ENCODE measurements around the gene GPNMB. TPM values are rescaled to one million over a fixed set of nuclear protein-coding genes. Genes with fewer than 3 reads are reported as not detected.

Gene GPNMB
- total and polyA plus RNA-seq, 2 of the 13 experiments (the other 11 are each of a cell fraction or from before 2014, with no cell fraction given): 1.1 to 1.6 TPM

DNA sequence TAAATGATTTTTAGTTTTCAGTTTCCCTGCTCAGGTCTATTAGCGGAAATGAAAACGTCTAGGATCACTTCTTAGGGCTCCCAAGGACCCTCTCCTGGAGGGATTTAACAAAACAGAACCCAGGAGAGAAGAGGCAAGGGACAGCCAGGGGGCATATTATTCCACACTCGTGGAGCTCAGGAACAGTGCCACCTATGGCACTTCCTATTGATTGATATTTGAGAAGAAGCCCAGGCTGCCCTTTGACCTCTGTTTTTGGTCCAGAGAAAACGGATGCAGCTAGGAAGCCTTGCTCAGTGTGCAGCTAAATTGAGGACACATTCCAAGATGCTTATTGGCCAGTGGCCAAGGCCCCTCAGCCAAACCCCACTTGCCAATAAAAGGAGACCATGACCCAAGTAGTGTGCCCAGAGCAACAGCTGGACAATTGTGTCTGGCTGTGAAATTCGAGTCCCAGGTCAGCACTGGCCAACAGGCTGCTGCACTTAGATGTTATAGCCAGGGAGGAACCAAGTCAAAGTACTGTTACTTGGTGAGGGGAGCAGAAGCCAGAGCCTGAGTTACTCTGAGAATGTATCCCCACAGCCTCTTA is 24.0 kb upstream of the GPNMB start:
- no peak for TF ChIP-seq KLF6 (CRISPR knock-in tag; IDR thresholded peaks at IDR 0.05)
- no peak for TF ChIP-seq MYPOP (CRISPR knock-in tag; IDR thresholded peaks at IDR 0.05)
- TF ChIP-seq, protein P1, sequence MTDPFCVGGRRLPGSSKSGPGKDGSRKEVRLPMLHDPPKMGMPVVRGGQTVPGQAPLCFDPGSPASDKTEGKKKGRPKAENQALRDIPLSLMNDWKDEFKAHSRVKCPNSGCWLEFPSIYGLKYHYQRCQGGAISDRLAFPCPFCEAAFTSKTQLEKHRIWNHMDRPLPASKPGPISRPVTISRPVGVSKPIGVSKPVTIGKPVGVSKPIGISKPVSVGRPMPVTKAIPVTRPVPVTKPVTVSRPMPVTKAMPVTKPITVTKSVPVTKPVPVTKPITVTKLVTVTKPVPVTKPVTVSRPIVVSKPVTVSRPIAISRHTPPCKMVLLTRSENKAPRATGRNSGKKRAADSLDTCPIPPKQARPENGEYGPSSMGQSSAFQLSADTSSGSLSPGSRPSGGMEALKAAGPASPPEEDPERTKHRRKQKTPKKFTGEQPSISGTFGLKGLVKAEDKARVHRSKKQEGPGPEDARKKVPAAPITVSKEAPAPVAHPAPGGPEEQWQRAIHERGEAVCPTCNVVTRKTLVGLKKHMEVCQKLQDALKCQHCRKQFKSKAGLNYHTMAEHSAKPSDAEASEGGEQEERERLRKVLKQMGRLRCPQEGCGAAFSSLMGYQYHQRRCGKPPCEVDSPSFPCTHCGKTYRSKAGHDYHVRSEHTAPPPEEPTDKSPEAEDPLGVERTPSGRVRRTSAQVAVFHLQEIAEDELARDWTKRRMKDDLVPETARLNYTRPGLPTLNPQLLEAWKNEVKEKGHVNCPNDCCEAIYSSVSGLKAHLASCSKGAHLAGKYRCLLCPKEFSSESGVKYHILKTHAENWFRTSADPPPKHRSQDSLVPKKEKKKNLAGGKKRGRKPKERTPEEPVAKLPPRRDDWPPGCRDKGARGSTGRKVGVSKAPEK (CRISPR knock-in tag; IDR thresholded peaks at IDR 0.05; ENCODE audit: borderline replicate concordance): no peak
- TF ChIP-seq ZNF777 (CRISPR knock-in tag; IDR thresholded peaks at IDR 0.05): no peak
- no peak for TF ChIP-seq HOXA9 (CRISPR knock-in tag; IDR thresholded peaks at IDR 0.05; ENCODE audit: borderline replicate concordance)
- no peak for TF ChIP-seq ZNF780A (CRISPR knock-in tag; IDR thresholded peaks at IDR 0.05)
- peak; percentile 80; the same call in 1 of the 2 replicates for TF ChIP-seq SIX1 (CRISPR knock-in tag; IDR thresholded peaks at IDR 0.05; ENCODE audit: borderline replicate concordance)
- no peak for TF ChIP-seq RBM22 (optimal IDR thresholded peaks at IDR 0.05; ENCODE audit: low read length)
- TF ChIP-seq NR2F1 (CRISPR knock-in tag; IDR thresholded peaks at IDR 0.05): peak; percentile 12 to 50; a peak in 2 of 4 replicates
- no peak for TF ChIP-seq BRD4 (CRISPR knock-in tag; IDR thresholded peaks at IDR 0.05)
- TF ChIP-seq, protein P2, sequence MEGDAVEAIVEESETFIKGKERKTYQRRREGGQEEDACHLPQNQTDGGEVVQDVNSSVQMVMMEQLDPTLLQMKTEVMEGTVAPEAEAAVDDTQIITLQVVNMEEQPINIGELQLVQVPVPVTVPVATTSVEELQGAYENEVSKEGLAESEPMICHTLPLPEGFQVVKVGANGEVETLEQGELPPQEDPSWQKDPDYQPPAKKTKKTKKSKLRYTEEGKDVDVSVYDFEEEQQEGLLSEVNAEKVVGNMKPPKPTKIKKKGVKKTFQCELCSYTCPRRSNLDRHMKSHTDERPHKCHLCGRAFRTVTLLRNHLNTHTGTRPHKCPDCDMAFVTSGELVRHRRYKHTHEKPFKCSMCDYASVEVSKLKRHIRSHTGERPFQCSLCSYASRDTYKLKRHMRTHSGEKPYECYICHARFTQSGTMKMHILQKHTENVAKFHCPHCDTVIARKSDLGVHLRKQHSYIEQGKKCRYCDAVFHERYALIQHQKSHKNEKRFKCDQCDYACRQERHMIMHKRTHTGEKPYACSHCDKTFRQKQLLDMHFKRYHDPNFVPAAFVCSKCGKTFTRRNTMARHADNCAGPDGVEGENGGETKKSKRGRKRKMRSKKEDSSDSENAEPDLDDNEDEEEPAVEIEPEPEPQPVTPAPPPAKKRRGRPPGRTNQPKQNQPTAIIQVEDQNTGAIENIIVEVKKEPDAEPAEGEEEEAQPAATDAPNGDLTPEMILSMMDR (CRISPR knock-in tag; IDR thresholded peaks at IDR 0.05): peak; percentile 30
- 0 out of 2 replicates have a peak, but pooled peaks have one; percentile 51 for TF ChIP-seq NR2C2 (CRISPR knock-in tag; IDR thresholded peaks at IDR 0.05; ENCODE audit: borderline replicate concordance)
- no peak for TF ChIP-seq EED (CRISPR knock-in tag; IDR thresholded peaks at IDR 0.05)
- TF ChIP-seq NR2F6 (IDR thresholded peaks at IDR 0.05): peak; percentile 67
- TF ChIP-seq NR2F6 (CRISPR knock-in tag; IDR thresholded peaks at IDR 0.05): peak; percentile 68; the same call in 1 of the 2 replicates
- TF ChIP-seq SIX4 (CRISPR knock-in tag; IDR thresholded peaks at IDR 0.05): peak; percentile 62; the same call in 1 of the 2 replicates
- BruUV-seq (replicated peaks): no TSS peak
- POLR2A ChIA-PET: no interaction called here

More for the DNA sequence above, 24.0 kb upstream of the GPNMB start:
- DNase-seq (ENCODE audit: low spot score) (peak; percentile 5), ATAC-seq (peak; percentile 69), FAIRE-seq (no peak)
- WGBS (ENCODE audit: low lambda C conversion rate): 10% methylated on average over 5 of the region's 5 CpGs
- in situ Hi-C loops (cut with HindIII; ENCODE audit: extremely low pct_ligation_motif_present, low pct_unique_long_range_greater_than_20kb): no loop called here
- H3K4me2 ChIP-seq (ENCODE audit: low read depth, low read length): no peak overlapping the region
- H4K20me1 ChIP-seq (ENCODE audit: insufficient read depth, low read length): no peaks in the 10 kb centered on the region
- H3K9ac ChIP-seq (ENCODE audit: insufficient read depth, low read depth, low read length): no peak overlapping the region
- CTCF ChIA-PET (ENCODE audit: low intra/inter-chr PET ratio, low total read pairs): no interaction called here
- no peak overlapping the region for H2AFZ ChIP-seq (ENCODE audit: low read length)
- no peaks in the 10 kb centered on the region for H3K36me3 ChIP-seq (replicated peaks in 1 of 2; ENCODE audit: control insufficient read depth in 1 of 2, insufficient read depth in 2 of 2, low read length in 2 of 2)
- intact Hi-C loops (cut with micrococcal nuclease; ENCODE audit: unreplicated experiment): no loop called here
- no peaks in the 10 kb centered on the region for H3K79me2 ChIP-seq (ENCODE audit: insufficient read depth, low read length)
- peaks cover 10% of the 10 kb centered on the region; the same call in 1 of the 2 replicates for H3K4me1 ChIP-seq (ENCODE audit: insufficient read depth, low read length)
- peaks cover 0 to 4% of the 10 kb centered on the region in 2 experiments; a peak in 2 of 5 replicates for H3K27me3 ChIP-seq (ENCODE audit: control insufficient read depth in 1 of 2, insufficient read depth in 2 of 2, low read length in 2 of 2)
- H3K27ac ChIP-seq (ENCODE audit: extremely low read length, insufficient read depth, low read length): no peak overlapping the region
- no peaks in the 10 kb centered on the region for H3K9me3 ChIP-seq (ENCODE audit: low read length)
- no peak overlapping the region for H3K4me3 ChIP-seq (replicated peaks in 1 of 3; ENCODE audit: insufficient read depth in 1 of 3, low read depth in 2 of 3, low read length in 3 of 3)

Measured in HepG2 (cell line).